HG02588 (cell line): ENCODE data around the gene GTF3C1.

Experiments
- ATAC-seq: cut with Tn5 transposase; IDR thresholded peaks from one replicate; pipeline ENCODE4 v1.9.1; 2021; ENCODE audit warnings: mild to moderate bottlenecking, moderate library complexity; ENCODE audit not compliant: unreplicated experiment

GTF3C1 gene

DNA sequence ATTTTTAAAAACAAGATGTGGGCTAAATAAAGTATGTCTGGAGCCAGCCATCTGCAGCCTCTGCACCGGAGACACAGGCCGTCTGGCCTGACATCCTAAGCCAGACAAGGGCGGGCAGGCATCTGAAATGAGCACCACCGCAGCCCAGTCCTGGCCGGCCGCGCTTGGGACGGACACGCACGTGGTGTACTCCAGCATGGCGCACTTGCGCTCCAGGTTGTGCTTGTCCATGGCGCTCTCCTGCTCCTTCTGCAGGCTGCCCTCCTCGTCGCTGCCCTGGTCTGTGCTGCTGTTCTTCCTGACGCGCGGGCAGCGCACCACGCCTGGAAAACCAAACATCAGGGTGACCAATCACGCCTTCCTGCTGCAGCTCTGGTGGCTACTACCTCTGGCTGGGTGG is 60.3 kb downstream of the GTF3C1 start:
- ATAC-seq: no peak

DNA sequence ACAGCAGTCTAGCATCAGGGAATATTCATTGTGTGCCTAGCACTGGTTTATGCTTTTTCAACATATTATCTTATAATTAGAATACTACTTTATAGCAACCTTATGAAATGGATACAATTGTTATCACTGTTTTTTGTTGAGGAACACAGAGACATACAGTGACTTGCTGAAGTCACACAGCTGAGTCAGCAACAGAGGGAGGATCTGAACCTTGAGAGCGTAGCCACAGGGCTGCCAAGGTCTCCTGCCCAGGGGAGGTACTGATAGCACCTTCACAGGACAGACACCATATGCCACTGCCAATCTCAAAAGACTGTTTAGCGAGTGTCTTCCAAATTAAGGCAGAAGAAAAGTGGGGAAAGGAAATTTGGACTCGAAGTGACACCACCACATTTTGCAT is 63.0 kb downstream of the GTF3C1 start:
- ATAC-seq: no peak

DNA sequence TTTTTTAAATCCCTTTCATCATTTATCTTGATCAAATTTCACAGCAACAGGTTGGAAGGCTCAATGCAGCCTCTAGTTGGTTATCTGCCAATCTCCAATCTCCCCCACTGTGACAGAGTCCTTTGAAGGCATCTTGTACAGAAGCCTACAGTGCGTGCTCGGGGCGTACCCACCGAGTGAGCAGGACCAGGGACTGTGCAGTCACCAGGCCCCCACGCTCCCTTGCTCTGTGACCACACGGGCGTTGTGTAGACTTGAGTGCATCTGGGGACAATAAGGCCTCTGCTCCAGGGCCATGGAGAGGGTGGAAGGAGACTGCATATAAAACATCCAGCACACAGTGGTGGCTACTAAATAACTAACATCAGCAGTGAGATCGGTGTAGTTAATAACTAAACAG is 63.4 kb downstream of the GTF3C1 start:
- no peak for ATAC-seq

DNA sequence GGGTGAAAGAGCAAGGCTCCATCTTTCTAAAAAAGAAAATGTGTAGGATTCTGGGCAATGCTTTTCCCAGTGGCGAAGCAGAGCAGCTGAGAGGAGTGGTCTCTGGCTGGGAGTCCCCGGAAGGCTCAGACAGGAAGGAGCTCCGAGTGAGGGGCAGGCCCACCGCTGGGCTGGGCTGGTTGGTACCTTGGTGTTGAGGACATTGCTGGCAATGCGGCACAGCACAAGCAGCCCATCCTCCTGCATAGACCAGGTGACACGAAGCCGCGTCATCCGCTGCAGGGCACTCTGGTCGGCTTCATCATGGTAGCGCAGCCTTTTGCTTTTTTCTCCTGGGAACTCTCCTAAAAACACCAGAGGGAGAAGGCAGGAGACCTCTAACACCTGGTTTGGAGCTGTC is 63.9 kb downstream of the GTF3C1 start:
- ATAC-seq: no peak

DNA sequence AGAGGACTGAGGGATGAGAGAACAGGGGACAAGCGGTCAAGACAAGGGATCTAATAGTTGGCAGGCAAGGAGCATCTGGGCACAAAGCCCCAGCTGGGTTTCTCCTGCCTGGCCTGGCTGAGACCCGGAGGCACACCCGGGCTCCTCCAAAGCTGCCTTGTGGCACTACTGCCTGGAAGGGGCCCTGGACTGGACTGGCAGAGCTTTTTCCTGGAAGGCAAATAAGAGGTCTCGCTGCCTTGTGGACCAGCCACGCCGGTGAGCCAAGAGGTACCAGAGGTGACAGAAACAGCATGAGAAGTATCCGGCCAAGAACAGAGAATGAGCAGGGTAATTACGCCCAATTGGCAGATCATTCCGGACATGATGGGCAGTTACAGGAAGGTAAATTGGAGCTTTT is 64.6 kb downstream of the GTF3C1 start:
- no peak for ATAC-seq

DNA sequence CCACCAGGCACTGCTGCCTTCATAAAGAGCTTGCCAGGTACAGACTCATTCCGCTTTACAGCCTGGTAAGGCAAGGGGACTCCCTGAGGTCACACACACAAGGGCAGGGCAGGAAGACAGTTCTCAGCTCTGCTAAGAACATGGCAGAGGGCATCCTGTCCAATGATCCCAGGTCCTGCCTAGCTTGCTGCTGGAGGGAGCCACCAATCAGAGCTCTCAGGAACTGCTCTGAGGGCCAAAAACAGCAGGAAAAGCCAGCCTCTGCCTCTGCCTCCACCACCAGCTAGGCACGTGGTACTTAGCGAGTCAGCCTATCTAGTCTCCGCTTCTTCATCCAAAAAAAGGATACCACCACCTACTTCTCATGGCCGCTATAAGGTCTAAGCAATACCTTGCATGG is 66.1 kb downstream of the GTF3C1 start:
- no peak for ATAC-seq

DNA sequence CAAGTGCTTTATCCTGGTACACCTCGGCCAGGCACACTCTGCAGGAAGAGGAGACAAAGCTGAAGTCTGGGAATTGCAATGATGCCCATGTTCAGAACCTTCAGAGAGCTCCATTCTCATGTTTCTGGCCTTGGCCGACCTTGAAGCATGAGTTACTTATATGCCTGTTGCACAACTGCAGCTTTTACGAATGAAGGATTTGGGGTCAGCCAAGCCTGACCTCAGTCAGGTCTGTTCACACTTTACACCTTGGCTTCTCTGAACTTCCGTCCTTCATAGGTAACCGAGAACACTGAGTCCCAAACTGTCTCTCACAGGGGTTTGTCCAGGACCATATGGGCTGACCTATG is 66.7 kb downstream of the GTF3C1 start:
- ATAC-seq: no peak

DNA sequence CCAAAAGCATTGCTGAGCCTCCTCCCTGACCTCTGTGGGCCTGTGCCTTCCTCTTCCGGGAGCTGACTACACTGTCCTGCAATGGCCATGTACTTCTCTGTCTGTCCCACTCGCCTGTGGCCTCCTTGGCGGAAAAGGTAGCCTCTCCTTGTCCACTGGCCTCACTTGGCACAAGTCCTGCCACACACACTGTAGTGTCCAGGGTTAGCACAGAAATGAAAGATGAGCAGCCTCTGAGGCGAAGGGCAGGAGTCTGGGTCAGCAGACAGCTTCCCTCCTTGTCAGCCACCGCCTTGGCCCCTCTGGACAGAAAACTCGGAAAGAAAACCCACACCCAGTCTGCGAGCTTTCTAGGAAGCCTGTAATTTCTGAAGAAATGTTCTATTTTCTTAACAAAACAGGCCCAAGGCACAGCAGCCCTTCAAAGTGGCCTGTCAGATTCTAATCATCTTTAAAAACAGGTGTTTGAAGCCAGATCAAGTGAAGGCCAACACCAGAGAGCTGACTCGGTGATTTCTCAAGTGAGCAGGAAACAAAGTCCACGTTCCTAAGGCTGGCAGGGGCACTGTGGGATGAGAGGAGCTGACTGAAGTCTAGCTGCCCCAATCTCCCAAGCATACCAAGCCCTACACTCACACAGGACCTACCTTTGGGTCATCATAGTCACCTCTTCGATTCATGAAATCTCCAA is 67.2 kb downstream of the GTF3C1 start:
- ATAC-seq: no peak

DNA sequence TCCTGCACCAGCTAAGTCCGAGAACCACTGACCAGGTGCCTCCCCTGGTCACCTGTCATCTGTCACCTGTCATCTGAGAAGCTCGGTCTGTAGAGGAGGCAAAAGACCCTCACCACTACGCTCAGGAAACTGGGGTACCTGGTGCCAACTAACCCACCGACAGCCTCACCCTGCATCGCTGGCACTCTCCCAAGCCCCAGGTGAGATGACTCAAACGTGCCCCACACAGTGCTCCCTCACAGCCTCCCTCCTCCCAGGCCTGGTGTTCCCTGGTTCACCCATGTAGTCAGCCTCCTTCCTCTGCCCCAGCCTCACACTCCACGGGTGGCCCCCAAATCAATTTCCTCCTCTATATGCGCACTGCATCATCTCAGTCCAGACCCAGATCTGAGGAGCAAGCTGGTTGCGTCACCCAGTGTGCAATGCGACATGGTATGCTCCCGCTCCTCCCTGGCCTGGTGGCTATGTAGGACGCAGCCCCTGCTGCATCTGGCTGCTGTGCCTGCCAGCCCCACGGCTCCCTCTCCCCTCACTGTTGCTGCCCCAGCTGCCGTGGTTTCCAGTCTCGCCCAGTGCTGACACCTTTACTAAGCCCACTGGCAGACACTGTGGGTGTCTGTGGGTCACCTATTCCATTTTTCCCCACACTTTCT is 68.3 kb downstream of the GTF3C1 start:
- no peak for ATAC-seq

DNA sequence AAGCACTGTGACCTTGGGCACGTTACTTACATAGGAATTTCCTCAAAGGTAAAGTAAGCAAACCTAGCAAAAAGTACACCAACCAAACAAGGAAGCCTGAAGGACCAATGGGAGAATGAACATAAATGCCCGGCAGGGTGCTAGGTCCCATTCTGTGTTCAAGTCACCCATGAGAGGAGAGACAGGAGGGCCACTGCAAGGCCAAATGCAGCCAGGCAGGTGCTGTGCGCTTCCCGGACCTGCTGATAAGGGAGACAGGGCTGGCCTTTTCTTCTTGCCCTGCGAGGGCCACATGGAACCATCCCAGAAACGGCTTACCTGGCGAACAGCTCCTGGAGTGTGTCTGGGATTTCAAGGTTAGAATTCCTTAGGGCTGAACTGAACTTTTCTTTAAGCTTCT is 69.0 kb downstream of the GTF3C1 start:
- no peak for ATAC-seq

DNA sequence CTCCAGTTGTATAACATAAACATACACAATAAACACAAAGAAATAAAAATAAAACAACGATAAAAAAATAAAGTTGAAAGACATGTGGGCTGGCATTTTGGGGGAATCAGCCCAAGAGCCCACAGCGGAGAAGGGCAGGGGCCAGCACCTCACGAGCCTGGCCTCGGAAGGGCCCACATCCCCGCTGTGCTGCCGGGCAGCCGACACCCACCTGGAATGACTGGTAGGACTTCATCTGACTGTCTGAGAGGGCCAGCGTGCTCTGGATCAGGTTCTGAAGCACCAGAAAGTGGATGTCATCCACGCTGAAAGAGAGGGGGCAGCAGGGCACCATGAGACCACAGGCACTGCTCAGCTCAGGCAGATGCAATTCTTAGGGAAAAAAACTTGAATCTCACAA is 73.5 kb downstream of the GTF3C1 start:
- ATAC-seq: no peak

DNA sequence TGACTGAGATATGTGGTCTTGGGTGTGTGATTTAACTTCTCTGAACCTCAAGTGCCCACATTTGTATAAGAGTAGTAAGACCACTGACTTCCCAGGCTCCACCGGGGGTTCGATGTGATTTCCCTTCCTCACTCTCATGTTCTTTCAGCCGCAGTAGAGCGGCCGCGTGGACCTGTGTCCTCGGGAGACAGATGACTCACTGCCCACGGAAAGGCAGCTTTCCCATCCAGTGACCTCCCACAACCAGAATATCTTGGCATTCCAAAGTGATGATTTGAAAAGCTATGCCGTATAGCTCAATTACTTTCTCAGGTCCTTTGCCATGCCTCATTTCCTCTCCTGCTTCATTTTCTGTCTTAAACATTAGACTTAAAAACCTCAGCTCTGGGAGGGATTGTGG is 74.2 kb downstream of the GTF3C1 start:
- no peak for ATAC-seq

DNA sequence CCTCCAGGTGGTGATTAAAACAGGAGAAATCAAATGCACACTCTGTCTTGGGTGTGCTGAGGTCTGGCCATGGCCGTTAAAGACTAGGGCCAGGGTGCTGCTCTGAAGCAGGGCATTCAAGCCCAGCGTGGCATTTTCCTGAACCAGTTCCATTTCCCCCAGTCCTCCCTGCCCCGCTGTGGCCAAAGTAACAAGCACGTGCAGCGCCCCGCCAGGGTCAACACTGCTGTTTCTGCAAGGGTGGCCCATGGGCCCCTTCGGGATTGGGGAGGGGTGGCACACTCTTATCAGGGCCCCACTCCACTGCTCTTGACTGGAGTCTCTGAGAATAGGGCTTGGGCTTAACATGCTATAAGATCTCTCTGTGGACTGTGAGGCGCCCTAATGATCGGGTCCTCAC is 74.8 kb downstream of the GTF3C1 start:
- ATAC-seq: no peak

DNA sequence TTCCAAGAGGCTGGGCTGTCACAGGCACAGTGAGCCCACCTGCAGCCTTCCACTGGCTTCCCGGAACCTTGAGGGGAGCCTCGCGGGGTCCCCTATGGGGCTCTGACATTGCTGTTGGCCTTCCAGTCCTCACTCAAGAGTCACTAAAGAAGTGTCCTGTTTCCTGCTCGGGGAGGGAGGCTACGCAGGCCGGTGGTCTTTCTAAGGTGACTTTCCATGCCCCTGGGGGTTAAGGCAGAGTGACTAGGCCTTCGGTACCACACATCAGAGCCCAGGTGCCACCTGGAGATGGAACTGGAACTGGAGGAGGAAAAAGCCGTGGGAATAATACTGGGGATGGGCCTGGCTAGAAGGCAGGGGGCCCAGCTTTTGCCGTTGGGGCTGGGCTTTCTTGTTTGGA is 75.7 kb downstream of the GTF3C1 start:
- no peak for ATAC-seq

DNA sequence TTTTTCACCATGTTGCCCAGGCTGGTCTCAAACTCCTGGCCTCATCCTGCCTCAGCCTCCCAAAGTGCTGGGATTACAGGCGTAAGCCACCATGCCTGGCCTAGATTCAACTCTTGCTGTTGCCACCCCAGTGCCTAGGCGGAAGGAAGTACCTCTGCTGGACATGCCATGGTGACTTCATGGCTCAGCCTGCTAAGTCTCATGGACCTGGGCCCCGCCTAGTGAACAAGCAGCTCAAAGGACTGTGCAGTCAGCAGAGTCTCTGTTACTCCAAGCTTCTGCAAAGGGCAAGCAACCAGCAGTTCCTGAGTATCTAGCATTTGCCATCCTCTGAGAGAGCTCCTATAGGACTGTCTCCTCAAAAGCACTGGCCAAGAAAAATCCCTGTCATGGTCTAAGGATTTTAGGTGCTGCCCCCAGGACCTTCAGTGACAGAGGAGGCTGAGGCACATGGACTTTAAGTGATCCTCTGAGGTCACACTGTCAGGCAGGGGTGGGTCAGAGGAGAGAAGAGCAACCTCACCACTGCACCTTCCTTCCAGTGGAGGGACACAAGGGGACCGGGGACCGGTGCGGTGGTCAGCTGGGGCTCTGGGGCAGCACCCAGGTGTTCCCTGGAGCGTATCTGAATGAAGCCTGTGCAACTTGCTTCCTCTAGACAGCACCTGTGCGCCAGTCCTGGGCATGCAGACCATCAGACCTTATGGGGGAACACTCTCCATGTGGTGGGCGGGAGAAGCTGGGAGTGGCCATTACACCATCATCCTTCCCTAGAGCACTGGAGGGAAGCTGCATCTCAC is 76.4 kb downstream of the GTF3C1 start:
- ATAC-seq: no peak

DNA sequence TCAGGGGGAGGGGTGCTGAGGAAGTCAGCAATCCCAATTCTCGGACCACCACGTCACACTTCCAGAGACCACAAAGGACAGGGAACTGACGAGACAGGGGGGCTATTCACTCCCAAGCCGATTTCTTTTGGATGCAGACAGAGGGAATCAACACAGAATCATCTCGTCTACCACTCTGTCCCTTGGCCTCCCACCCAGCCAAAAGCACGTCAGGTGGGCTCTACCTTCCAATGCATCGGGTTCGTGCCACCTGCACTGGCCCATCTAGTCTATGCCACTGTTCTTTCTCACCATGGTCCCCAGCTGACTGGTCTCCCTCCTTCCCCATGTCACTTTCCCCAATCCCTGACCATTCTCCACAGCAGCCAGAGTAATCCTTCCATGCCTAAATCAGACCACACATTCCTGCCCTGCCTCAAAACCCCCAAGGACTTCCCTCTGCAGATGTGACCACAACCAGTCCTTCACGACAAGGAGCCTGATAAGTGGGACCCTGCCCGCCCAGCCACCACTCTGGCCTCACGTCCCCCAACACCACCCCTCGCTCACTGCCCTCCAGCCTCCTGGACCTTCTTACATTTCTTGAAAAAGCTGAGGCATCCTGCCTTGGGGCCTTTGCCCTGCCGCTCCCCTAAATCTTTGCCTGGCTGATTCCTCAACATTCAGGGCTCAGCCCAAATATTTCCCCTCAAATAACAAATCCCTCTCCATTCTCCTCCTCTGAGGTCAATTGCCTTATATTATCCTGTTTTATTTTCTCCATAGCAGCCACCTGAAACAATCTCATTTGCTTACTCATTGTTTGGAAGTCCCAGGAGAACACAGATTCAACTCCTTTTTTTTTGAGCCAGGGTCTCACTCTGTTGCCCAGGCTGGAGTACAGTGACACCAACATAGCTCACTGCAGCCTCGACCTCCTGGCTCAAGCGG is 77.4 kb downstream of the GTF3C1 start:
- no peak for ATAC-seq

DNA sequence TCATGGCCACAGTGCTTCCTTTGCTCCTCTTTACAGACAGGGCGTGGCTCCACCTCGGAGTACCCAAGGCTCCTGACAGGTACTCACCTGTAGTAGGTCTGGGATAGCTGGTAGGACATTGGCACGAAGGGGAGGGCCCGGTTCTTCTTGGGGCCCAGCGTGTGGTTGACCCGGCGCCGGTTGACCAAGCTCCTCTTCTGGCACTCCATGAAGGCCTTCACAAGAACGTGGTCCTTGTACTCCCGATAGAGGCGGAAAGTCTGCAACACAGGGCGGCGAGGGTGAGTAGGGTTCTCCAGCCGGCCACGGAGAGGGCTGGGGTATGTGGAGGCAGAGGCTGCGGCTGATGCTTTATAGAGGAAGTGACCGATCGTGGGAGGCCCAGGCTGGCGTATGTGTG is 78.1 kb downstream of the GTF3C1 start:
- no peak for ATAC-seq

DNA sequence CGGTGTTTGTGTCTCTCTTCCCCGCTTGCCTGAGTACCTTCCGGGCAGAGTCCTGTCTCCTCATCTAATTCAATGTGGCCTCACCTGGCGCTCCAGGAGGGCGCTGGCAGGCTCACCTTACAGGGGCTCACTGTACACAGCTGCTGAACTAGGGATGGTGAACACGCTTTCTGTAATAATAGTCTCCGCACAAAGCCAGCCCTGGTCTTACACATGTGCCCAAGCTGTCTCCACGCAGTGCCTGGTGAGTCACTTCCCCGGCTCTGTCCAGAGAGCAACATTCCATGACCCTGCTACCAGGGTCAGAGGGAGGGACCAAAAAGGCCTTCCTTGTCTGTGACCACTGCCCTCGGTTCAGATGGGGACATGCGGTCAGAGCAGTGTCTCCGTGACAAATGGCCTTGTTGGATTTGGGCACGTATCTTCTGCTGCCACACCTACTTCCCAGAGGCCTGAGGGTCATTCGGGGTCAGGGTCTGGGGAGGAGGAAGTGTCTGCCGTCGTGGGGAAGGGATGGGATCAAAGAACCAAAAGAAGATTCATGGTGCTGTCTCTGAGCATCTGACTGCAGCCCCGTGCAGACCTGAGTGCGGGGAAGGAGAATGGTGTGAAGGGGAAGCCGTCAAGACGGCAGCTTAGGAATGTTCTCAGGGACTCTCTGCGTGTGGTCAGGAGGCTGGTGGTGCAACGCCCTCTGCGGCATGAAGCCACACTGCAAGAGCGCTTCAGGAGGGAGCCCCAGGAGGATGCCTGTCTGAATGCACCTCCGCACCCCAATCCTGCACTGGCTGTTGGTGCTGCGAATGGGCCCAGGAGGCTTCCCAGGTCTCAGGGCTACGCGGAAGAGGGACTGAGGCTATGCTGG is 78.9 kb downstream of the GTF3C1 start:
- ATAC-seq: no peak

DNA sequence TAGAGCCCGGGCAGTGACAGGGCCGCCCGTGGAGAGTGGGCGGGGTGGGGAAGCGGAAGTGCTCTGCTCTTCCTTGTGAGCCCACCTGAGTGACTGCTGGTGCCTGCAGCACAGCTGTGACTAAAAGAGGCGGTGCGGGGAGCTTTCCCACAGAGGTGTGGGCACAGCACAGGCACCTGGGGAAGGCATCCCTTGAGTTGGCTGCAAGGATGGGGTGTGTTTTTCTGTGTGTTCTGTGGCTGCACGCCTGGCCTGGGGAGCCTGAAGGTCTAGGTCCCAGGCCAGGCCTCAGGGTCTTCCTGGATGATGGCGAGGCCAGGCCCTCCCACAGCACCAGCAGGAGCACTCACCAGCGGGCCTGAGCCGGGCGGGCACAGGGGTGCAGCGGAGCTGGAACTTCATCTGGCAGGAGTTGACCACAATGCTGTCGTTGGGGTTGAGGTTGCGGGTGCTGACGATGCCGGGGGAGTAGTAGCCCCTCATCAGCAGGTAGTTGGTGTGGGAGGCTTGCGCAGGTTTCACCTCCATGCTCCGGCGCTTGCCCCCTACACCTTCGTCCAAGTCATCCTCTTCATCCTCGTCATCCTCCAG is 80.7 kb downstream of the GTF3C1 start:
- no peak for ATAC-seq

DNA sequence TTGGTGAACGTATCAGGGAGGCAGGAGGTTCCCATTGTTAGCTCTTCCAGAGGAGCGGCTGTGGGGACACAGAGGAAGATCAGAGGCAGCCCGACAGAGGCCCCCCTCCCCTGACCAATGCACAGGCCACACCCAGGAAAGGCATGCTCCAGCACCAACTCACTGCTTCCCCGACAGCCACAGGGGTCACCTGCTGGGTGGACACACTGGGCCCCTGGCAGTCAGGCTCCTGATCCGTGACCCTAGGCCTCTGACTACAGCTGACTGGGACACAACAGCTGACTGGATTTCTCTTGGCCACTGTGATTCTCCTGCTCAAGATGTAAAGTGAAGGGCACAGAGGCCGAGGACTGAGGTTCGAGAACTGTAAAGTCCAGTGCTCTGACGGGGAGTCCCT is 84.2 kb downstream of the GTF3C1 start:
- ATAC-seq: no peak
